ENCODE results near the gene EPB41L4A.

The EPB41L4A gene

DNA sequence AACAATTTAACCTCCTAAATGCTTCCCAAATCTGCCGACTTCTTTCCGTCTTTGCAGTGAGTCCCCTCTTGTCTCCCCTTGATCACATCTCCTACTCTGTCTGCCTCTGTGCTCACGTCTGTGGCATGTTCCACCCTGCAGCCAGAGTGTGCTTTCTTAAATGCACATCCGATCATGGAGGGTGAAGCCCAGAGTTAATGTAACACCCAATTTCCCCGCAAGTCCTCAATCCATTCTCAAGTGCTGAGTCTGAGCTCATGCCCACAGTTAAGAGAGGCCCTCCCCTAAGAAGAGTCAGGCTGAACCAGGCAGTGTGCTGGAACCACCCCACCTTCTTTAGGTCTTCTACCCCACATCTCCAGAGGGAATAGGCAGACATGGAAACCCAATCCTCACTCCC, 164.8 kb downstream of the EPB41L4A start:
- H3K27ac ChIP-seq, result no peak overlapping the region
- no peak for TF ChIP-seq ZFX (IDR thresholded peaks at IDR 0.05)
- TF ChIP-seq, protein P1, sequence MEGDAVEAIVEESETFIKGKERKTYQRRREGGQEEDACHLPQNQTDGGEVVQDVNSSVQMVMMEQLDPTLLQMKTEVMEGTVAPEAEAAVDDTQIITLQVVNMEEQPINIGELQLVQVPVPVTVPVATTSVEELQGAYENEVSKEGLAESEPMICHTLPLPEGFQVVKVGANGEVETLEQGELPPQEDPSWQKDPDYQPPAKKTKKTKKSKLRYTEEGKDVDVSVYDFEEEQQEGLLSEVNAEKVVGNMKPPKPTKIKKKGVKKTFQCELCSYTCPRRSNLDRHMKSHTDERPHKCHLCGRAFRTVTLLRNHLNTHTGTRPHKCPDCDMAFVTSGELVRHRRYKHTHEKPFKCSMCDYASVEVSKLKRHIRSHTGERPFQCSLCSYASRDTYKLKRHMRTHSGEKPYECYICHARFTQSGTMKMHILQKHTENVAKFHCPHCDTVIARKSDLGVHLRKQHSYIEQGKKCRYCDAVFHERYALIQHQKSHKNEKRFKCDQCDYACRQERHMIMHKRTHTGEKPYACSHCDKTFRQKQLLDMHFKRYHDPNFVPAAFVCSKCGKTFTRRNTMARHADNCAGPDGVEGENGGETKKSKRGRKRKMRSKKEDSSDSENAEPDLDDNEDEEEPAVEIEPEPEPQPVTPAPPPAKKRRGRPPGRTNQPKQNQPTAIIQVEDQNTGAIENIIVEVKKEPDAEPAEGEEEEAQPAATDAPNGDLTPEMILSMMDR (conservative IDR thresholded peaks at IDR 0.05), result no peak

DNA sequence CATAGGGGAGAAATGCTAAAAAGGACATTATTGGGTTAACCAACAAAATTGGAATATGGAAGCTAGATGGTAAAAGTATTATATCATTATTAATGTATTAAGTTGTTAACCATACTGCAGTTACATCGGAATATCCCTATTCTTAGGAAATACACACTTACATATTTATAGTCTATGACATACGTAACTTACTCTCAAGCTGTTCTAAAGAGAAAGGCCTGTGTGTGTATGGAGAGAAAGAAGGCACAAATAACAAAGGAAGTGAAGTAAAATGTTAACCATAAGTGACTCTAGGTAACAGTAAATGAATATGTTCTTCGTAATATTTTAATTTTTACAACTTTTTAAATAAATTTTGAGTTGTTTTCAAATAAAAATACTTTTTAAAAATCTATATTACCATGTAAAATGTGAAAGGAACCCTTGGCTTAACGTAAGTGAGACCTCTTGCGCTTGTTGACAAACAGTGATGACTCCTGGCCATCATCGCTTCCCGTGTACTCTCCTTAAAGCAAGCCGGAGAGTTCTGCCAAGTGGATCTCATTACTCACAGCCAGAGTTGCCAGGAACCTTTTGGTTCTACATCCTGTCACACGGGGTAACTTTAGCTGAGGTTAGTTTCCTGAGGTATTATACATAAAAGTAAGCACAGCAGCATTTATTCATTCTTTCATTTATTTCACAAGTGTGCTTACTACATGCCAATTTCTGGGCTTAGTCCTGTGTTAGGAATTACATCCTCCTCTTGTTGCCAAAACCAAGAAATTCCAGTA, 165.4 kb downstream of the EPB41L4A start:
- no peak overlapping the region for H3K27ac ChIP-seq
- no peak for TF ChIP-seq ZFX (IDR thresholded peaks at IDR 0.05)
- TF ChIP-seq, protein P1 (conservative IDR thresholded peaks at IDR 0.05), result no peak

DNA sequence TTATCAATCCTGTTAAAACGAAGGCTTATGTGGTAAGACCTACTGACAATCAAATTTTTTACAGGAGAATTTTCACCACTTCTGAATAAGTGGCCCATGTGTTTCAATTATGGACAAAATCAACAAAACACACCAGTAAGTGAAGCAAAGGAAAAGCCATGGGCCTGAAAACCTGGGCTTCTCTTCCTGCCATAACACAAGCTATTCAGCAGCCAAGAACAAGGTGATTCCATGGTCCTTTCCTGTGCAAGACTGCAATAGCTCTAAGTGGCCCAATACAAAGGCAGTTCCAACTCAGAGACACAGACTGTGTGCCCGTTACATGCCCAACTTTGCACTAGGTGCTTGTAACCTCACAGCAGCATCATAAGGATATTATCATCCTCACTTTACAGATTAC, 168.5 kb downstream of the EPB41L4A start:
- TF ChIP-seq, protein P1 (conservative IDR thresholded peaks at IDR 0.05), result no peak
- no peak for TF ChIP-seq ZFX (IDR thresholded peaks at IDR 0.05)
- no peak overlapping the region for H3K27ac ChIP-seq

DNA sequence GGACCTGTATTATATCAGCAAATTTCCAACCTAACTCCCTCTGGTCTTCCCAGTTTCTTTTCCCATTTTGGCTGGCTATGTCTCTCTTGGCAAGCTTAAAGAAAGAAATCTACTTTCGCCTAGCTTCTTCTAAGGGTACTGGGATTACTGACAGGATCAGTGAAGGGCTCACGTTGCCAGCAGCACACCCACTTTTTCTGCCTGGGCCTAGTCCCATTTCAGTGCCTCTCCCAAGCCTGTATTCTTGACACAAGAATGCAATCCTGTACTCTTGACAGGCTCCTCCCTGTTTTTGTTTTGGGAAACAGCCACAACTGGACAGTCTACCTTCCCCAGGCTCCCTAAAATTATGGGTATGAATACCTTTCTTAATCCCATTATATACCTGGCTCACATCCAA, 170.5 kb downstream of the EPB41L4A start:
- no peak overlapping the region for H3K27ac ChIP-seq
- TF ChIP-seq, protein P1 (conservative IDR thresholded peaks at IDR 0.05), result no peak
- no peak for TF ChIP-seq ZFX (IDR thresholded peaks at IDR 0.05)

DNA sequence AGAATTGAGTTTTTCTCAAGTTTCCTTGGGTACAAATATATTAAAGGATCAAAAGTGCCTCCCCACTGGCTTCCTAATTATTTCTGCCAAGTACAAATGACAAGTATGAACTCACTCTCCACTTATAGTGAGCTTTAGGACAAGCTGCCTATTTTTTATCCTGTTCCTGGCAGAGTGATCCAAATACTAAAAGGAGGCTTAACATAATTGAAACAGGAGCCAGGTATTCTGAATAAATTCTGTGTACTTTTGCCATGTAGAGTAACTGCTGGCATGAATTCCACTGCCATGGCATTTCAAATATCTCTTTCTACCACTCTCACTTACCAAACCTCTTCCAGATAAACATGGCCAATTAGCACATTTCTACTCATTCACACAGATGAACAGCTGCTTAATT, 171.1 kb downstream of the EPB41L4A start:
- no peak overlapping the region for H3K27ac ChIP-seq
- TF ChIP-seq, protein P1 (conservative IDR thresholded peaks at IDR 0.05), result no peak
- no peak for TF ChIP-seq ZFX (IDR thresholded peaks at IDR 0.05)

DNA sequence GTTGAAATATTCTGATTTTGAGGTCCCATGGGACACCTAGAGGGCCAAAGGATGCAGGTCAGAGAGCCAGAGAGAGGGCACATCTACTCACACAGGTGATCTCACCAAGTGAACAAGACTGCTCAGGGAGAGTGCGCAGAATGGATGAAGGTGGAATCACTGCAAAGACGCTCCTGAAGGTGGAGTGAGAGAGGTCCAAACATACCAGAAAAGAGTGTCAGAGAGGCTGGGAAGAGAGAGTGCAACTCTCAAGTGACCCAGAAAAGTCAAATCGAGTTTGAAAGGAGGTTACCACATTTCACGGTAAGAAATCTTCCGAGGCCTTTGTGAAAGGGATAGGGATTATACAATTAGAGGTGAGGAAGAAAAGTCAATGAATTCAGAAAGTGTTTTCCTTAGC, 173.4 kb downstream of the EPB41L4A start:
- no peak overlapping the region for H3K27ac ChIP-seq
- TF ChIP-seq ZFX (IDR thresholded peaks at IDR 0.05), result no peak
- TF ChIP-seq, protein P1 (conservative IDR thresholded peaks at IDR 0.05), result peak; percentile 21

DNA sequence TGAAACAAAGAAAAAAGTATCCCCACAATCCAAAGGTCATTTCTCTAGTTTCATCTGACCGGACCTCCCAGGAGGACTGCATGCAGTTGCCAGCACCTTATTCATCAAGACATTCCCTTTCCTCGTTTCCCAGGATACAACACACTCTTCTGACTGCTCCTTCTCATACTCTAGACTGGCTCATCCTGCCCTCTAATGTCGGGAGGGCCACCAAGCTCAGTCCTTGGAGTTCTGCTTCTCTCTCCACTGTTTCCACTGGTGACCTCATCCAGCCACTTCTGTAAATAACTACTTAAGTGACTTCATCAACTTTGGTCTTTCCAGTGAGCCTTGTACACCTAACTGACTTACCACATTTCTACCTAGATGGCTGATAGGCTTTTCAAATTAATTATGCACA, 179.1 kb downstream of the EPB41L4A start:
- no peak overlapping the region for H3K27ac ChIP-seq
- TF ChIP-seq, protein P1 (conservative IDR thresholded peaks at IDR 0.05), result no peak
- no peak for TF ChIP-seq ZFX (IDR thresholded peaks at IDR 0.05)

Measured in C4-2B (cell line).